GM21526 (cell line): Measurements from ENCODE around the gene PGM3.

Source experiments
- ATAC-seq: cut with Tn5 transposase; IDR thresholded peaks from one replicate; pipeline ENCODE4 v1.9.1; 2021; ENCODE audit warnings: moderate library complexity; ENCODE audit not compliant: unreplicated experiment, low FRiP score

Gene PGM3

GRCh38 chr6:83185096-83185495 lies 8.0 kb downstream of the PGM3 start:
- ATAC-seq: no peak

DNA sequence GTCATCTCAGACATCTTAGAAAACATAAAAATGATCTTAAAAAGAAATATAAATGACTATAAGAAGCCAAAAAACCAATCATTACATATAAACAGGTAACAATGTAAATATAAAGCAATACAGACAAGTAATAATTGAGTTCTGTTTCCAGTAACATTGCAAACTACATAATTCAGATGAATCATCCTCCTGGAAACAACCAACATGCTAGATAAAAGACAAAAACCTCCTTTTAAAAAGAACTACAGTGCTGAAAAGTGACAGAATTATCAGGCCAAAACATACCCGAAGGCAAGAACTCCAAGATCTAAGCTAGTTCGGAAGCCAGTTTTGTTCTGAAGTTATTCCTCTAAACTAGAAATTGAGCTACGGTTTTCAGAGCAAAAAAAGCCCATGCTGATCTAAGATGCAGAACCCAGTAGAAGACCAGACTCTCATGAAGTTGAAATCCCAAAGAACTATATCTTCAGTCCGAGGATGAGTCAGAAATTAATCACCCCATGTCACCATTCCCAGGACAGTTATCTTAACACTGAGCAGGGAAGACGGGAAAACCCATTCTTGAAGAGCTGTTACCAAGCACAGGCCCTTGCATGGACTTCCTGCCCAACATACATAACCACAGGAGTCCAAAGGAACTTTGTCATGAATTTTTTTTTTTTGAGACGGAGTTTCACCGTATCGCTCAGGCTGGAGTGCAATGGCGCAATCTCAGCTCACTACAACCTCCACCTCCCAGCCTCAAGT lies 9.8 kb downstream of the PGM3 start:
- no peak for ATAC-seq

GRCh38 chr6:83182114-83182513 lies 11.0 kb downstream of the PGM3 start:
- ATAC-seq: no peak

DNA sequence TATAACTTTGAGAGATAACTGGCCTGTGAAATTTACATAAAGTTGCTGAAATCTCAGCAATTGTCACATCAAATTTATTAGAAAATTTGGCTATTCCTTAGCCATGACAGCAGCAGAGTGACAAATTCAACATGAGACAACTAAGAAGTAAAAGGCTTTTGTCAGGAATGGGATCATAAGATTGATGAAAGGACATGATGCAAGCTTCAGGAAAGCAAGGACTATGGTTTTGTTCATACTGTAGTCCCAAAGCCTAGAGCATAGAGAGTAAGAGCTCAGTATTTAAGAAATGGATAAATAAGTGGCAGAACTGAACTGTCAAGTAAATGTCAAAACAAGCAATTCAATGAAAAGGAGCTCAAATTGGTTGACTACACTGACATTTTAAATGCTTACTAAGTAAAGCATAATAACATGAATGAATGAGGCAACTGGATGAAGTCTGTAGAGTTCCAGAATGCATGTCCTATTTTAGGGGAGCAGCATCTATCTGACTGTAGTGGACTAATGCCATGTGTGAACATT lies 12.6 kb downstream of the PGM3 start:
- no peak for ATAC-seq

- no peak for ATAC-seq
Observed at GRCh38 chr6:83176246-83176645, 16.8 kb downstream of the PGM3 start.

DNA sequence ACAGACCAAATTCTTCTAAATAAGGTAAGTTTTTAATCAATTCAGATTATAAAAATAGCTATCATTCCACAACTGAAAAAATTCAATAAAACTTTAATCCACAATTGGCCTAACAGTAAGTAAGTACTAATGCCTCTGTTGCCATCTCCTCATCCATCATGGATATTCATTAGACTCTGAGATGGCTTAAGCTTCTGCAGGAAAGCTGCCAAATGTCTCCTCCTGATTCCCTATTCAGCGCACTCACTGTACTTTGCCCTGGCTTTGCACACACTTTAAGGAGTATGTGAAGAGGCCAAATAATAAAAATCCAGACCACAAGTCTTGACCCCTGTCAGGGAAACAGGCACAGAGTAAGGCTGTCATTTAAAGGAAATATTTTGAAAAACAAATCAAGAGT lies 23.6 kb downstream of the PGM3 start:
- ATAC-seq: no peak

DNA sequence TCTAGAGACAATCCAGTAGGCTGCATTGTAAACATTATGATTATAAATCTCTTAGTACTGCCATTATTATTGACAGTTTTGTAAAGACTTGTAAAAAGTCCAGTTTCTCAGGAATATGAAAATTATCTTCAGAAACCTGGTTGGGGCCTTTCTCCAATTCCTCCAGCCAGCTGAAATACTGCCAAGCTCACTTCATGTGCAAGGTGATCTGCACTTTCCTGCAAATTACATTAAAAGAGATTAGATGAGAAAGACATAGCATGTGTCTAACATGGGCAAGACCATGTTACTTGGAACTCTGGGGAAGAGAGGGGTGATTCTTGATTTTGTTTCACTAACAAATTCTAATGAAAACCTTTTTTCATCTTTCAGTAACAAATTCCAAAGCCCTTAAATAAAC lies 24.0 kb downstream of the PGM3 start:
- no peak for ATAC-seq

- ATAC-seq: no peak
Observed at GRCh38 chr6:83168556-83168955, 24.5 kb downstream of the PGM3 start.

GRCh38 chr6:83167726-83168278 lies 25.3 kb downstream of the PGM3 start:
- ATAC-seq: no peak

- ATAC-seq: no peak
Observed at GRCh38 chr6:83160167-83160566, 32.9 kb downstream of the PGM3 start.

DNA sequence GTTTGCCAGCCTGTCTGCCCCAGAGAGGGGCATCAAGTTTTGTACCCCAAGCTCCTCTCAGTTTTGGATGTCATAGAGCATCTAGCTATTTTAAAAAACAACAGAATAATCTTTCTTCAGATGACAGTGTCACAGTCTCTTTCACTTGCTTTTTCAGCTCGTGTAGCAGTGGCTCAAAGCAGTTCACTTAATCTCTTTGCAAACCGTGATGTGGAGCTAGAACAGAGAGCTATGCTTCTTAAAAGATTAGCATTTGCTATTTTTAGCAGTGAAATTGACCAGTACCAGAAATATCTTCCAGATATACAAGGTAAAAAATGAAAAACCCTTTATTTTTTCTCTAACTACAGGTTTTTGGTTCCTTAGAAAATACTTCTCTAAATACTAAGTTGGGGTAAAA lies 37.3 kb downstream of the PGM3 start:
- ATAC-seq: no peak

- no peak for ATAC-seq
Observed at GRCh38 chr6:83153883-83154521, 39.1 kb downstream of the PGM3 start.

DNA sequence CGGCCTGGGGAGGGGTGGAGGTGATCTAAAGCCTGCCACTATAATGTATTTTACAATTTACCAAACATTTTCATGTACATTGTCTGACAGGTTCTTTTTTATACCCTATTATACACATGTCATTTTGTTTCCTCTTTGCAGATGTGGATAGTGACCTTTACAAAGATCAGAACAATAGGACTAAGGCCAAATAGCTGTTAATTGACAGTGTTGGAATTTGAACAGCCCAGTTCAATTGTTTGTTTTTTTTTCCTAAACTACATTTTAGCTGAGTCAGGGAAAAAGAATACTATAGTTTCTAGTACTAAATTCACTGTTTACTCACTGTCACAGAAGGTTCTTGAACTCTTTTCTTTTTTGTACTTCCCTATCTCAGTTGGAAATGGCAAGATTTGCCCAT lies 40.2 kb downstream of the PGM3 start:
- ATAC-seq: no peak

DNA sequence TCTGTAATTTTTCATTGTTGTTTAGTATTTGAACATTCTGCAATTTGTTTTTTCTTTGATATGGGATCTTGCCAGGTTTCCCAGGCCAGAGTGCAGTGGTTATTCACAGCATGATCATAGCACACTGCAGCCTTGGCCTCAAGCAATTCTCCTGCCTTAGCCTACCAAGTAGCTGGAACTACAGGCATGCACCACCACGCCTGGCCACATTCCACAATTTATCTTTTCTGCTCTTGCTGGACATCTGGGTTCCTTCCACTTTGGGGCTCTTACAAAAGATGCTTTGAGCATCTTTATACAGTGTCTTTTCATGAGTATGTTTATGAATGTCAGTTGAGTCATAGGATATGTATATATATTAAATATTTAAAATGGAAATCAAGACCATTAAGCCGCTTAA lies 42.0 kb downstream of the PGM3 start:
- ATAC-seq: no peak

- ATAC-seq: no peak
Observed at GRCh38 chr6:83138758-83139157, 54.3 kb downstream of the PGM3 start.

GRCh38 chr6:83138118-83138722 lies 54.8 kb downstream of the PGM3 start:
- ATAC-seq: no peak

GRCh38 chr6:83132121-83132520 lies 60.9 kb downstream of the PGM3 start:
- no peak for ATAC-seq

GRCh38 chr6:83127976-83128375 lies 65.1 kb downstream of the PGM3 start:
- ATAC-seq: no peak

- ATAC-seq: no peak
Observed at GRCh38 chr6:83127258-83127657, 65.8 kb downstream of the PGM3 start.

- ATAC-seq: no peak
Observed at GRCh38 chr6:83126807-83127206, 66.3 kb downstream of the PGM3 start.

- ATAC-seq: no peak
Observed at GRCh38 chr6:83126223-83126622, 66.8 kb downstream of the PGM3 start.
